ENCODE data around the gene ARL15. TPM values are rescaled to one million over a fixed set of nuclear protein-coding genes. Genes with fewer than 3 reads are reported as not detected.

The ARL15 gene
- total and polyA plus RNA-seq, 2 of the 8 experiments (the other 6 are each of a cell fraction or from before 2014, with no cell fraction given), result 9.9 to 21.2 TPM

GRCh38 chr5:53884844-53885243, 425.5 kb downstream of the ARL15 start (continued):
- TF ChIP-seq SIRT6 (IDR thresholded peaks at IDR 0.05; ENCODE audit: low read length) (no peak), ATF3 (IDR thresholded peaks at IDR 0.05; ENCODE audit: insufficient read depth, low read depth, low read length) (no peak), HDAC6 (IDR thresholded peaks at IDR 0.05; ENCODE audit: low read depth, low read length) (no peak), SP4 (IDR thresholded peaks at IDR 0.05; ENCODE audit: low read length) (no peak), CBX5 (IDR thresholded peaks at IDR 0.05; ENCODE audit: low read depth, low read length) (no peak), TAF1 (IDR thresholded peaks at IDR 0.05; ENCODE audit: low read depth, low read length) (no peak), TAF7 (optimal IDR thresholded peaks at IDR 0.05; ENCODE audit: borderline replicate concordance, low read depth, low read length) (no peak)

Measured in H1 (cell line).